HepG2 (cell line): ENCODE data around the gene RORB. TPM values are rescaled to one million over a fixed set of nuclear protein-coding genes. Genes with fewer than 3 reads are reported as not detected.

Experiments used
- ATAC-seq: fragments of 200-7000 bp; cut with Tn5 transposase; 3 replicates; pipeline ENCODE4 v1.9.1; 2020; ENCODE audit warnings: mild to moderate bottlenecking, moderate library complexity
- BruUV-seq: library from RNA; stranded (reverse); fragments of 400-500 nt; replicated peaks from 2 replicates; lab custom pipeline; 2021; lab: Mats Ljungman, UMichigan
- CTCF ChIA-PET: fragments of 300-600 bp; formaldehyde crosslinking; extraction: SDS; loops from one replicate; lab custom pipeline; 2021; ENCODE audit warnings: low total read pairs, inconsistent platforms, low intra/inter-chr PET ratio; lab: Yijun Ruan, JAX
- POLR2A ChIA-PET: fragments of 350-600 bp; sonication (Branson Sonifier 250); formaldehyde crosslinking; loops from one replicate; lab custom pipeline; 2020; ENCODE audit warnings: antibody characterized with exemption, inconsistent platforms; lab: Yijun Ruan, JAX
- DNase-seq: peaks from one replicate; pipeline ENCODE4 v3.0.0-alpha.2; 2015; ENCODE audit warnings: low spot score
- FAIRE-seq: peaks from 3 replicates; lab custom pipeline; 2011; peaks lifted over from hg19 to GRCh38; lab: Jason Lieb, UNC
- H2AFZ ChIP-seq: one replicate; pipeline ENCODE4 v1.6.1; 2011; ENCODE audit warnings: low read length, inconsistent platforms
- H3K27ac ChIP-seq: fragments of 300-600 bp; 3 replicates; pipeline ENCODE4 v1.8.0; 2011; ENCODE audit warnings: mixed run types, mild to moderate bottlenecking, mixed read lengths, low read length, inconsistent platforms; ENCODE audit not compliant: insufficient read depth; ENCODE audit errors: extremely low read length
- H3K27me3 ChIP-seq, 2 experiments: fragments of 200-600 bp in 1 of 2; 2 replicates in 1 of 2; 3 replicates in 1 of 2; pipeline versions ENCODE4 v1.6.0 to v1.8.0; 2011; ENCODE audit warnings: low read length in 2 of 2, mild to moderate bottlenecking in 2 of 2, moderate library complexity in 2 of 2, inconsistent platforms in 1 of 2; ENCODE audit not compliant: insufficient read depth in 2 of 2, control insufficient read depth in 1 of 2
- H3K36me3 ChIP-seq, 2 experiments: fragments of 200-600 bp in 1 of 2; replicated peaks in 1 of 2; 2 replicates in 1 of 2; 3 replicates in 1 of 2; pipeline versions ENCODE4 v1.5.1 to v1.8.0; 2011; ENCODE audit warnings: low read length in 2 of 2, inconsistent platforms in 1 of 2; ENCODE audit not compliant: insufficient read depth in 2 of 2, control insufficient read depth in 1 of 2
- H3K4me1 ChIP-seq: 2 replicates; pipeline ENCODE4 v1.5.1; 2012; ENCODE audit warnings: low read length, inconsistent platforms; ENCODE audit not compliant: insufficient read depth
- H3K4me2 ChIP-seq: 2 replicates; pipeline ENCODE4 v1.6.0; 2011; ENCODE audit warnings: low read depth, low read length, inconsistent platforms
- H3K4me3 ChIP-seq, 3 experiments: fragments of 200-600 bp in 1 of 3; sonication (generic), shearing (Covaris generic) in 1 of 3; replicated peaks in 1 of 3; 2 replicates each; pipeline ENCODE4 v1.5.1; 2011 to 2016; ENCODE audit warnings: low read length in 3 of 3, inconsistent platforms in 2 of 3, low read depth in 2 of 3, mild to moderate bottlenecking in 2 of 3, control low read depth in 1 of 3, mixed read lengths in 1 of 3; ENCODE audit not compliant: insufficient read depth in 1 of 3
- H3K79me2 ChIP-seq: one replicate; pipeline ENCODE4 v1.6.1; 2011; ENCODE audit warnings: low read length, inconsistent platforms; ENCODE audit not compliant: insufficient read depth
- H3K9ac ChIP-seq: 2 replicates; pipeline ENCODE4 v1.6.0; 2011; ENCODE audit warnings: mild to moderate bottlenecking, low read depth, low read length, inconsistent platforms; ENCODE audit not compliant: insufficient read depth
- H3K9me3 ChIP-seq: 2 replicates; pipeline ENCODE4 v1.5.1; 2012; ENCODE audit warnings: mild to moderate bottlenecking, low read length
- H4K20me1 ChIP-seq: 2 replicates; pipeline ENCODE4 v1.6.0; 2011; ENCODE audit warnings: inconsistent platforms, mild to moderate bottlenecking, low read length, moderate library complexity; ENCODE audit not compliant: insufficient read depth
- ATF4 ChIP-seq, 2 experiments: fragments of 450-650 bp in 1 of 2; sonication (generic) in 1 of 2; formaldehyde crosslinking; IDR thresholded peaks; 2 replicates each; pipeline versions ENCODE4 v1.5.0 to v1.8.0; 2020 to 2022; ENCODE audit warnings: mild to moderate bottlenecking in 1 of 2, missing genetic modification reagents in 1 of 2
- BORCS8-MEF2B ChIP-seq: sonication (generic); formaldehyde crosslinking; IDR thresholded peaks from 2 replicates; pipeline ENCODE4 v1.8.0; 2022; ENCODE audit warnings: mild to moderate bottlenecking, missing genetic modification reagents
- HOXD1 ChIP-seq: sonication (generic); formaldehyde crosslinking; IDR thresholded peaks from 2 replicates; pipeline ENCODE4 v1.5.0; 2020; ENCODE audit warnings: missing genetic modification reagents
- IKZF5 ChIP-seq: IDR thresholded peaks from 2 replicates; pipeline ENCODE4 v1.6.1; 2018; ENCODE audit warnings: missing genetic modification reagents, mild to moderate bottlenecking, missing compliant biosample characterization
- PCBP1 ChIP-seq: fragments of 200-400 bp; formaldehyde crosslinking; IDR thresholded peaks from 2 replicates; pipeline ENCODE4 v1.6.1; 2017; ENCODE audit warnings: mild to moderate bottlenecking, low read depth, low read length, borderline replicate concordance
- PHF5A ChIP-seq: IDR thresholded peaks from one replicate; pipeline ENCODE4 v1.6.1; 2018; ENCODE audit warnings: low read depth, missing genetic modification reagents; ENCODE audit not compliant: unreplicated experiment
- POLR2G ChIP-seq: fragments of 200-400 bp; formaldehyde crosslinking; IDR thresholded peaks from 2 replicates; pipeline ENCODE4 v1.6.1; 2018; ENCODE audit warnings: mild to moderate bottlenecking, low read depth, low read length, moderate library complexity
- RBAK ChIP-seq: sonication (generic); formaldehyde crosslinking; IDR thresholded peaks from 2 replicates; pipeline ENCODE4 v1.5.1; 2020; ENCODE audit warnings: mild to moderate bottlenecking, missing genetic modification reagents
- RCOR2 ChIP-seq: IDR thresholded peaks from 2 replicates; pipeline ENCODE4 v1.6.1; 2016; ENCODE audit warnings: missing biosample characterization, missing genetic modification reagents
- SRY ChIP-seq: sonication (generic); formaldehyde crosslinking; IDR thresholded peaks from 2 replicates; pipeline ENCODE4 v1.8.0; 2022; ENCODE audit warnings: mild to moderate bottlenecking, missing genetic modification reagents
- ZFP62 ChIP-seq: sonication (generic); formaldehyde crosslinking; IDR thresholded peaks from 2 replicates; pipeline ENCODE4 v1.4.0; 2020; ENCODE audit warnings: missing genetic modification reagents
- ZNF350 ChIP-seq: sonication (generic); formaldehyde crosslinking; IDR thresholded peaks from 2 replicates; pipeline ENCODE4 v1.4.0; 2020; ENCODE audit warnings: mild to moderate bottlenecking, low read depth, missing genetic modification reagents, borderline replicate concordance
- ZNF616 ChIP-seq: sonication (generic); formaldehyde crosslinking; IDR thresholded peaks from 2 replicates; pipeline ENCODE4 v1.5.0; 2020; ENCODE audit warnings: low read depth, mild to moderate bottlenecking, missing genetic modification reagents
- WGBS: methylation state at CpG from one replicate; pipeline ENCODE4 v1.1.6; 2017; ENCODE audit warnings: low lambda C conversion rate; 5-methylcytosine and 5-hydroxymethylcytosine counted together
- in situ Hi-C: cut with HindIII; loops from 2 replicates; pipeline ENCODE4 v1.10.0; 2017; ENCODE audit warnings: low pct_unique_long_range_greater_than_20kb; ENCODE audit not compliant: extremely low pct_ligation_motif_present
- intact Hi-C: fragments of 100-400 bp; cut with micrococcal nuclease; formaldehyde crosslinking; loops from one replicate; pipeline ENCODE4 v1.10.0; 2022; ENCODE audit not compliant: unreplicated experiment
- polyA plus RNA-seq, 8 experiments: library from polyadenylated mRNA; depleted of rRNA in 3 of 8; stranded (reverse) in 7 of 8; unstranded in 1 of 8; fragments of >200 nt; fragmentation: Illumina TruSeq in 4 of 8; extraction: Trizol in 4 of 8; gene quantifications; 2 replicates each; pipeline versions ENCODE4 v1.2.1 to v1.2.3, GENCODE V29; 2011 to 2016; ENCODE audit warnings: low read depth in 4 of 8, missing spikeins in 1 of 8, mixed read lengths in 1 of 8; ENCODE audit not compliant: insufficient read depth in 1 of 8
- total RNA-seq, 5 experiments: library from RNA; depleted of rRNA; stranded (reverse); fragments of >200 nt; fragmentation: Illumina TruSeq; extraction: Trizol; gene quantifications; 2 replicates each; pipeline ENCODE4 v1.2.3, GENCODE V29; 2016; ENCODE audit warnings: low read depth in 1 of 5

RORB gene
- total and polyA plus RNA-seq, 2 of the 13 experiments (the other 11 are each of a cell fraction or from before 2014, with no cell fraction given) = not detected

DNA sequence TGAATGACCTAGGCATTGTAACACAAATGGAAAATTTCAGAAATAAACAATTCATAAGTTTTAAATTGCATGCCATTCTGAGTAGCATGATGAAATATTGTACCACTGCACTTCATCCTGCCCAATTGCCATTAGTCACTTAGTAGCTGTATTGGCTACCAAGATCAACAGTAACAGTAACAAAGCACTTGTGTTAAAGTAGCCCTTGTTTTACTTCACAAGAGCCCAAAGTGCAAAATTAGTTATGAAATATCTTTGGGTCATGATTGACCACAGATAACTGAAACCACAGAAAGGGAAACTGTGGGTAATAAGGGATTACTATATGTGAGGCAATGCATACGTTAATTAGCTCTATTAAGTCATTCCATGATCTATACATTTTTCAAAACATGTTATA, 33.3 kb upstream of the RORB start:
- Histone ChIP-seq H2AFZ (no peak overlapping the region), H3K9ac (no peak overlapping the region), H3K36me3 (no peaks in the 10 kb centered on the region), H3K4me3 (no peak overlapping the region), H3K4me2 (no peak overlapping the region), H3K4me1 (no peaks in the 10 kb centered on the region), H3K79me2 (no peaks in the 10 kb centered on the region), H3K27ac (no peak overlapping the region), H3K9me3 (no peaks in the 10 kb centered on the region), H3K27me3 (no peaks in the 10 kb centered on the region), H4K20me1 (no peaks in the 10 kb centered on the region)
- TF ChIP-seq RCOR2 (CRISPR knock-in tag) = no peak
- TF ChIP-seq ATF4 (CRISPR knock-in tag; IDR thresholded peaks at IDR 0.05) = 0 out of 4 replicates have a peak, but pooled peaks of 1 of the 2 experiments have one; percentile 14
- no peak for TF ChIP-seq IKZF5
- TF ChIP-seq BORCS8-MEF2B (CRISPR knock-in tag) = no peak
- TF ChIP-seq PCBP1 = no peak
- no peak for TF ChIP-seq ZFP62 (CRISPR knock-in tag)
- TF ChIP-seq RBAK (CRISPR knock-in tag) = peak; percentile 34; the same call in 1 of the 2 replicates
- TF ChIP-seq POLR2G = no peak
- TF ChIP-seq PHF5A (CRISPR knock-in tag) = no peak
- TF ChIP-seq SRY (CRISPR knock-in tag) = no peak
- TF ChIP-seq ZNF350 (CRISPR knock-in tag) = no peak
- TF ChIP-seq ZNF616 (CRISPR knock-in tag) = no peak
- no peak for TF ChIP-seq HOXD1 (CRISPR knock-in tag)
- FAIRE-seq = no peak
- ChIA-PET POLR2A (no interaction called here), CTCF (no interaction called here)
- 6% methylated on average over 1 of the region's 1 CpG for WGBS
- BruUV-seq = no TSS peak
- no peak for ATAC-seq
- in situ Hi-C loops = no loop called here
- DNase-seq = peak; percentile 8
- intact Hi-C loops = no loop called here
